Cardiac fibroblast (primary cell): ENCODE measurements around the gene MCEE.

Experiments
- DNase-seq, 2 donors: peaks; one replicate each; pipeline versions ENCODE4 v3.0.0 to v3.0.0-alpha.2; 2010; ENCODE audit warnings: low read depth in 2 of 2
- H3K4me3 ChIP-seq, 2 donors: replicated peaks in 1 of 2; 1 replicate in 1 of 2; 2 replicates in 1 of 2; pipeline ENCODE4 v1.5.1; 2011; ENCODE audit warnings: low read depth in 2 of 2, low read length in 2 of 2, mild to moderate bottlenecking in 2 of 2, moderate library complexity in 1 of 2
- TF ChIP-seq, protein P1 (sequence below): IDR thresholded peaks from one replicate; pipeline ENCODE4 v1.5.1; 2011; ENCODE audit warnings: low read depth, mild to moderate bottlenecking, low read length, inconsistent platforms

The MCEE gene

DNA sequence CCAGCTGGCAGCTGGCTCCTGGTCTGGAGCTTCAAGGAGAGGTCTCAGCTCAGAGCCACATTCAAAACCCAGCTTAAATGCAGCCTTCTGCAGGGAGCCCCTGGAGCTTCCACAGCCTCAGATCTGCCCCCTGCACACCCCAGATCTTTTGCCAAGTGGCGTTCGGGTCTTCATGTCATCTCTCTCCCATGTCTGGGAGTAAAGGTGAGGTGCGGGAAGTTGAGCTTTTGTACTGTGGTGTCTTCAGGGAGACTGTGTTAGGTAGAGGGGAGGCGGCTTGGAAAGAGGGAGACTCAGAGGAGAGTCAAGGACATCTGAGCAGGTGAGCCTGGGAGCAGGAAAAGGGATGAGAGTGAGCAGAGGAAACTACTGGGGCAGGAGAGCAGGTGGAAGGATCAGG, 25.8 kb upstream of the MCEE start:
- DNase-seq = no peak
- H3K4me3 ChIP-seq = no peak overlapping the region
- TF ChIP-seq, protein P1, sequence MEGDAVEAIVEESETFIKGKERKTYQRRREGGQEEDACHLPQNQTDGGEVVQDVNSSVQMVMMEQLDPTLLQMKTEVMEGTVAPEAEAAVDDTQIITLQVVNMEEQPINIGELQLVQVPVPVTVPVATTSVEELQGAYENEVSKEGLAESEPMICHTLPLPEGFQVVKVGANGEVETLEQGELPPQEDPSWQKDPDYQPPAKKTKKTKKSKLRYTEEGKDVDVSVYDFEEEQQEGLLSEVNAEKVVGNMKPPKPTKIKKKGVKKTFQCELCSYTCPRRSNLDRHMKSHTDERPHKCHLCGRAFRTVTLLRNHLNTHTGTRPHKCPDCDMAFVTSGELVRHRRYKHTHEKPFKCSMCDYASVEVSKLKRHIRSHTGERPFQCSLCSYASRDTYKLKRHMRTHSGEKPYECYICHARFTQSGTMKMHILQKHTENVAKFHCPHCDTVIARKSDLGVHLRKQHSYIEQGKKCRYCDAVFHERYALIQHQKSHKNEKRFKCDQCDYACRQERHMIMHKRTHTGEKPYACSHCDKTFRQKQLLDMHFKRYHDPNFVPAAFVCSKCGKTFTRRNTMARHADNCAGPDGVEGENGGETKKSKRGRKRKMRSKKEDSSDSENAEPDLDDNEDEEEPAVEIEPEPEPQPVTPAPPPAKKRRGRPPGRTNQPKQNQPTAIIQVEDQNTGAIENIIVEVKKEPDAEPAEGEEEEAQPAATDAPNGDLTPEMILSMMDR = no peak

DNA sequence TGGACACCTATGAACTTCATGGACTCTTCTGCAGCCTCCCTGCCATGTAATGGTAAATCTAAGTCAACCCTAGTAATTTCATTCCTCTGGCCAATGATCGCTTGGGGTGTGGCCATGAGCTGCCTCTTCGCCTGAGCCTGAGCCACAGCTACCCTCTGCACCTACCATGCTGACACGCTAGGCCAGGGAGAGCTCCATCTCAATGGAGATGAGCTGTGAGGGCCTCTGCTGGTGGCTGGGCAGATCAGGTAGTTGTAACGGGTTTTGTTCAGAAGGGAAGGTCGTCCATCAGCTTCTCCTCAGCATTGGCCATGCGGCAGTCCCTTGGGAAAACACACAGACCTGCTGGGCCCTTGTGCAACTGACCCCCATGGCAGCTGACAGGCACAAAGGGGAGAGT, 24.8 kb upstream of the MCEE start:
- TF ChIP-seq, protein P1 = no peak
- no peak for DNase-seq
- no peak overlapping the region for H3K4me3 ChIP-seq

DNA sequence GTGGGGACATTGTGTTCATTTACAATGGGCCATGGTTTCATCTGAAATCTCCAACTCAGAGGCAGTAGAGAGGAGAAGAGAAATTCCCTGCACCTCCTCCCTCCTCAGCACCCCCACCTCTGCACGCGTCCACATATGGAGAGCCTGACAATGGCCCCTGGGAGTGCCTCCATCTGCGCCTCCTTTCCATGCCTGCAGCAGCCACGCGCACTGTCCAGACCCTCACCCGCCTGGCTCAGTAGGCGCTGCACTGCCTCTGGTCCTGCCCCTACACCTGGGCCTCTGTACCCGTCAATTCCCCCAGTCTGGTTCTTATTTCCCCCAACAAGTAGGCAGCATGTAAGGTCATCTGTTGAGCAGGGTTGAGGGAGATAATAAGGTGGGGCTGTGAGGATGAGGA, 24.2 kb upstream of the MCEE start:
- no peak overlapping the region for H3K4me3 ChIP-seq
- no peak for DNase-seq
- TF ChIP-seq, protein P1 = no peak

DNA sequence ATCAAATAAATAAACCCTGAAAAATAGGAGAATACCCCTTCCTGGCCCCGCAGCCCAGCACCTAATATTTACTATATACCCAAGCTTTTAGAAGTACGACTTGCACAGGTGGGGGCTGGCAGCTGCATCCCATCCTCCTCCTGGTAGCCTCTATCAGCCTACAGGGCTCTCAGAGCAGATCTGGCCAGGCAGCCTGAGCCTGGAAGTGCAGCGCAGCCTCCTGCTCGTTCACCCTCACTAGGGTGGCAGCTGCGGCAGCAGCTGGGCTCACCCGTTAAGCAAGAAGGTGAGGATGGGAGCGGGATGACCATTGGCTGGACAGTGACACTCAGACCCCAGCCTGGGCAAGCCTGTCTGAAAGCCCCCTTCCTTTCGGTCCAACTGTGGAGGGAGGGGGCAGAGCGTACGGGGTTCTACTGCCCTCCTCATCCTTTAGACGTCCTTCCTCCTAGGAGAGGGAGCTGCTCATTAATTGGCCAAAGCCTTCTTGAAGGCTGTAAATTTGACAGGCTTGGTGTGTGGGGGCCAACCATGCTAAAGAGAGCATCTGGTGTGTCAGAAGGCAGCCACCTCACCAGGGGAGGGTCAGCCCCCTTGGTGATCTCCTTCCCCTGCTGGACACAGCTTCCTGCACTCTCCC, 23.7 kb upstream of the MCEE start:
- no peak for DNase-seq
- TF ChIP-seq, protein P1 = no peak
- H3K4me3 ChIP-seq = no peak overlapping the region

DNA sequence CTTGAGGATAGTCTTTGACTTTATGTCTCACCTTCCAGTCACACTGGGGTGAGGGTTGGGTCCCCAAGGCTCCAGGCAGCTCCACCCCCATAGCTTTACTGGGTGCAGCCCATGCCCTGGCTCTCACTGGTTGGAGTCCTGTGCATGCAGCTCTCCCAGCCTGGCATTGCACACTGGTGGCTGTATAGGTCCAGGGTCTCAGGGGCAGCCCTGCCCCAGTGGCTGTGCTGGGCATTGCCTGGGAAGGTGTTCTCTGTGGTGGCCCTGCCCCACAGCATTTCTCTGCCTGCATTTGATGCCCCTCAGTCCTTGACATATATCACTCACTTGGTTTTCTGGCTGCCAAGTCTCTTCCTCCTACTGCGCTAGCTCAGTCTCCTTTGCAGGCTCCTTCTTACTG, 21.6 kb upstream of the MCEE start:
- no peak overlapping the region for H3K4me3 ChIP-seq
- DNase-seq = no peak

DNA sequence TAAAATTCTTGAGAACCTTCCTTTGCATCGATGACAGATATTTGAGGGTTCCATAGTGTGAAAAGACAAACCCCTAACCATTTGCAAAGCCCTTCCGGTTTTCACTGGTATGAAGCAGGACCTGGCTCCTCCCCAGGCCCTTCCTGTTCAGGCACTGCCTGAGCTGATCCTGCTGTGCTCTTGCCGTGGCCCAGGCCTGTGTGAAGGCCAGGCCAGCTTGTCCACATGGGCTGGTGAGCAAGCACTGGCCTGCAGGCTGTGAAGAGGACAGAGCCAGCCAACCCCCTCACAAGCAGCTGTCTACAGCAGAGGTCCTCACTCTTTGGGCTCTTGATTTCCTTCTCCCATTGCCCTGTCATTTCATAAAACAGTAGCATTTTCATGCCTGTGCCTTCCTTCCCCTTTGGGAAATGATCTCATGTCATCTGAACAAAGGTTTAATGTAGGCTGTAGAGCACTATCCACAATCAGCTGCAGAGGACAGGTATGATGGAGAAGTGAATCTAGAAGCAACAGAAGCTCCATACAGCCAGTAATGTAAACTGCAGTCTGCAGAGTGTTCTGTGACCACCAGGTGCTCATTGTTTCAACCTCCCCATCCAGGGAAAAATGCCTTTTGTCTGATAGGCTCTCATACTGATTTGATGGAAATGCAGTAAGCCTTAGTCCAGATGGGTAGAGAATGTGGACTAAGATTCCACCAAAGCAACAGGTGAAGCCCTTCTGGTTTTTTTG, 20.2 kb upstream of the MCEE start:
- TF ChIP-seq, protein P1 = no peak
- no peak for DNase-seq
- no peak overlapping the region for H3K4me3 ChIP-seq

More for the DNA sequence above, 21.6 kb upstream of the MCEE start:
- TF ChIP-seq, protein P1 = no peak
